SK-N-SH (cell line): Measurements from ENCODE around the gene GPR183. TPM values are rescaled to one million over a fixed set of nuclear protein-coding genes. Genes with fewer than 3 reads are reported as not detected.

Experiments
- CTCF ChIA-PET: fragments of 300-600, 350-600 bp; formaldehyde crosslinking; extraction: SDS; loops from one replicate; lab custom pipeline; 2021; lab: Yijun Ruan, JAX
- POLR2A ChIA-PET: fragments of 350-600 bp; sonication (Branson Sonifier 250); formaldehyde crosslinking; extraction: SDS; loops from one replicate; lab custom pipeline; 2020; ENCODE audit warnings: antibody characterized with exemption, inconsistent platforms; lab: Yijun Ruan, JAX
- DNase-seq: peaks from one replicate; pipeline ENCODE4 v3.0.0; 2012
- H2AFZ ChIP-seq: fragments of 200-600 bp; sonication (generic); 2 replicates; pipeline ENCODE4 v1.8.1; 2016; ENCODE audit warnings: antibody characterized with exemption, mild to moderate bottlenecking, low read depth
- H3F3A ChIP-seq: fragments of 200-600 bp; sonication (generic); replicated peaks from 2 replicates; pipeline ENCODE3; 2016; ENCODE audit warnings: antibody characterized with exemption, mild to moderate bottlenecking; ENCODE audit not compliant: insufficient read depth
- H3K27ac ChIP-seq, 2 experiments: fragments of 200-500 bp in 1 of 2; fragments of 200-600 bp in 1 of 2; sonication (Bioruptor generic) in 1 of 2; sonication (generic), shearing (Covaris generic) in 1 of 2; 2 replicates each; pipeline versions ENCODE4 v1.5.1 to v1.6.1; 2014 to 2016; ENCODE audit warnings: low read depth in 2 of 2, inconsistent platforms in 1 of 2, low read length in 1 of 2, mild to moderate bottlenecking in 1 of 2, mixed read lengths in 1 of 2
- H3K27me3 ChIP-seq: fragments of 200-600 bp; sonication (generic), shearing (Covaris generic); 2 replicates; pipeline ENCODE4 v1.6.1; 2016; ENCODE audit warnings: mixed run types; ENCODE audit not compliant: insufficient read depth
- H3K36me3 ChIP-seq, 2 experiments: fragments of 200-500 bp in 1 of 2; fragments of 200-600 bp in 1 of 2; sonication (Bioruptor generic) in 1 of 2; sonication (generic) in 1 of 2; replicated peaks in 1 of 2; 2 replicates each; pipeline versions ENCODE3 to v1.5.1; 2014 to 2016; ENCODE audit warnings: low read length in 1 of 2, mild to moderate bottlenecking in 1 of 2; ENCODE audit not compliant: insufficient read depth in 2 of 2, control insufficient read depth in 1 of 2
- H3K4me1 ChIP-seq, 2 experiments: fragments of 200-500 bp in 1 of 2; fragments of 200-600 bp in 1 of 2; sonication (Bioruptor generic) in 1 of 2; sonication (generic), shearing (Covaris generic) in 1 of 2; 2 replicates each; pipeline versions ENCODE4 v1.5.1 to v1.6.1; 2014 to 2016; ENCODE audit warnings: low read depth in 1 of 2, low read length in 1 of 2, mixed run types in 1 of 2; ENCODE audit not compliant: insufficient read depth in 2 of 2, control insufficient read depth in 1 of 2
- H3K4me2 ChIP-seq: fragments of 200-600 bp; sonication (generic), shearing (Covaris generic); 2 replicates; pipeline ENCODE4 v1.6.1; 2017; ENCODE audit warnings: mixed run types
- H3K4me3 ChIP-seq, 2 experiments: fragments of 200-500 bp in 1 of 2; fragments of 200-600 bp in 1 of 2; sonication (Bioruptor generic) in 1 of 2; sonication (generic), shearing (Covaris generic) in 1 of 2; 2 replicates each; pipeline versions ENCODE4 v1.5.1 to v1.8.1; 2014 to 2016; ENCODE audit warnings: low read depth in 2 of 2, inconsistent platforms in 1 of 2, low read length in 1 of 2, mild to moderate bottlenecking in 1 of 2, mixed read lengths in 1 of 2, moderate library complexity in 1 of 2
- H3K79me2 ChIP-seq: fragments of 200-600 bp; sonication (generic); 2 replicates; pipeline ENCODE4 v1.8.1; 2017; ENCODE audit warnings: mild to moderate bottlenecking; ENCODE audit not compliant: insufficient read depth
- H3K9ac ChIP-seq: fragments of 200-600 bp; sonication (generic); 2 replicates; pipeline ENCODE4 v1.6.1; 2017; ENCODE audit warnings: mixed run types
- H3K9me2 ChIP-seq: fragments of 200-600 bp; sonication (generic); 2 replicates; pipeline ENCODE4 v1.6.1; 2017; ENCODE audit warnings: mixed run types
- H3K9me3 ChIP-seq: fragments of 200-600 bp; sonication (generic); 2 replicates; pipeline ENCODE4 v1.6.1; 2017; ENCODE audit warnings: mixed run types, mild to moderate bottlenecking, moderate library complexity
- H4K20me1 ChIP-seq: fragments of 200-600 bp; sonication (generic); 2 replicates; pipeline ENCODE4 v1.6.1; 2017; ENCODE audit warnings: mild to moderate bottlenecking, mixed run types; ENCODE audit not compliant: insufficient read depth
- CHD2 ChIP-seq: fragments of 150-350 bp; IDR thresholded peaks from 2 replicates; pipeline ENCODE4 v1.6.1; 2018; ENCODE audit warnings: low read length; ENCODE audit not compliant: partially characterized antibody
- EP300 ChIP-seq, 2 experiments: IDR thresholded peaks; 2 replicates each; pipeline versions ENCODE4 v1.4.0 to v1.6.1; 2012; ENCODE audit warnings: borderline replicate concordance in 1 of 2, low read depth in 1 of 2, low read length in 1 of 2
- MAX ChIP-seq: IDR thresholded peaks from 2 replicates; pipeline ENCODE4 v1.4.0; 2012; ENCODE audit warnings: low read depth
- NFIC ChIP-seq: IDR thresholded peaks from 2 replicates; pipeline ENCODE4 v1.4.0; 2012; ENCODE audit warnings: borderline replicate concordance
- PBX3 ChIP-seq: IDR thresholded peaks from 2 replicates; pipeline ENCODE4; 2012
- RCOR1 ChIP-seq: fragments of 150-350 bp; IDR thresholded peaks from 2 replicates; pipeline ENCODE4 v1.6.1; 2017; ENCODE audit warnings: antibody characterized with exemption, low read length
- REST ChIP-seq: IDR thresholded peaks from 2 replicates; pipeline ENCODE4 v1.6.1; 2012; ENCODE audit warnings: mild to moderate bottlenecking, low read depth, low read length, moderate library complexity
- RFX5 ChIP-seq: IDR thresholded peaks from 2 replicates; pipeline ENCODE4 v1.6.1; 2012; ENCODE audit warnings: mild to moderate bottlenecking, improper control_type of control experiment, low read length
- SIN3A ChIP-seq: IDR thresholded peaks from 2 replicates; pipeline ENCODE4 v1.6.1; 2012; ENCODE audit warnings: low read depth, mild to moderate bottlenecking, low read length, moderate library complexity, borderline replicate concordance
- TAF1 ChIP-seq: IDR thresholded peaks from 2 replicates; pipeline ENCODE4 v1.6.1; 2012; ENCODE audit warnings: low read depth, mild to moderate bottlenecking, low read length, moderate library complexity, borderline replicate concordance
- TCF12 ChIP-seq: IDR thresholded peaks from 2 replicates; pipeline ENCODE4 v1.4.0; 2012
- USF1 ChIP-seq: IDR thresholded peaks from 2 replicates; pipeline ENCODE4 v1.4.0; 2012; ENCODE audit warnings: low read depth, borderline replicate concordance
- WGBS: methylation state at CpG from one replicate; pipeline ENCODE4 v1.1.6; 2017; ENCODE audit warnings: low lambda C conversion rate; 5-methylcytosine and 5-hydroxymethylcytosine counted together
- polyA plus RNA-seq, 3 experiments: library from polyadenylated mRNA; depleted of rRNA; stranded (reverse); fragments of >200 nt; gene quantifications; 2 replicates each; pipeline ENCODE4 v1.2.3, GENCODE V29; 2012

The GPR183 gene
- polyA plus RNA-seq, 1 of the 3 experiments (the other 2 are of a cell fraction) = 0.07 TPM

GRCh38 chr13:99312493-99312883 lies 5.3 kb upstream of the GPR183 start:
- Histone ChIP-seq H3K79me2 (peaks cover 6% of the 10 kb centered on the region; the same call in 1 of the 2 replicates), H3K36me3 (peaks cover 9 to 17% of the 10 kb centered on the region in 2 experiments), H3K27me3 (no peaks in the 10 kb centered on the region), H3K9me2 (no peaks in the 10 kb centered on the region), H3K27ac (peak overlapping the region in 1 of 2 experiments; percentile 93; a peak in 2 of 4 replicates), H3K9ac (no peak overlapping the region), H3K4me2 (no peak overlapping the region), H3K4me1 (peaks cover 19 to 37% of the 10 kb centered on the region in 2 experiments), H2AFZ (no peak overlapping the region), H4K20me1 (0 out of 2 replicates have a peak, but pooled peaks cover 5% of the 10 kb centered on the region), H3F3A (peaks cover 23% of the 10 kb centered on the region), H3K9me3 (no peaks in the 10 kb centered on the region), H3K4me3 (no peak overlapping the region)
- WGBS = 82% methylated on average over 5 of the region's 7 CpGs
- TF ChIP-seq PBX3 = no peak; the same call in 1 of the 2 replicates
- TF ChIP-seq TAF1 = no peak
- no peak for TF ChIP-seq RFX5
- TF ChIP-seq RCOR1 = no peak
- ChIA-PET POLR2A (no interaction called here), CTCF (interaction anchor here (1.0 to 1.4 kb wide), 3 partner anchors 9 to 124 kb away, joined by 4 to 8 read pairs (median 6); no protein-coding TSS in a partner anchor)
- peak; percentile 18 for DNase-seq

- Histone ChIP-seq H3K9ac (no peak overlapping the region), H3K36me3 (peaks cover 7 to 17% of the 10 kb centered on the region in 2 experiments), H4K20me1 (0 out of 2 replicates have a peak, but pooled peaks cover 5% of the 10 kb centered on the region), H3K9me2 (no peaks in the 10 kb centered on the region), H3K27me3 (no peaks in the 10 kb centered on the region), H3K9me3 (no peaks in the 10 kb centered on the region), H3K4me1 (peaks cover 23 to 41% of the 10 kb centered on the region in 2 experiments), H3K27ac (peak overlapping the region; percentile 83 to 93; a peak in 3 of 4 replicates), H3K4me2 (no peak overlapping the region), H3F3A (peaks cover 27% of the 10 kb centered on the region), H3K79me2 (peaks cover 6% of the 10 kb centered on the region; the same call in 1 of the 2 replicates), H2AFZ (no peak overlapping the region), H3K4me3 (no peak overlapping the region)
- peak in 1 of 2 experiments; percentile 60; a peak in 2 of 4 replicates for TF ChIP-seq EP300 (IDR thresholded peaks at IDR 0.05; ENCODE audit: borderline replicate concordance in 1 of 2, low read depth in 1 of 2, low read length in 1 of 2)
- TF ChIP-seq REST = peak; percentile 87
- peak; percentile 50; the same call in 1 of the 2 replicates for TF ChIP-seq TCF12
- no peak for TF ChIP-seq MAX
- TF ChIP-seq SIN3A = no peak
- peak; percentile 45 for TF ChIP-seq CHD2
- peak; percentile 35; the same call in 1 of the 2 replicates for TF ChIP-seq RCOR1
- no peak for TF ChIP-seq NFIC
- TF ChIP-seq USF1 = no peak
- POLR2A ChIA-PET = no interaction called here
- CTCF ChIA-PET = interaction anchor here (1.0 to 1.4 kb wide), 3 partner anchors 9 to 125 kb away, joined by 4 to 8 read pairs (median 6); no protein-coding TSS in a partner anchor
- peak; percentile 19 for DNase-seq
- WGBS = 79% methylated on average over 6 of the region's 10 CpGs
Measured at GRCh38 chr13:99311748-99312492, 4.7 kb upstream of the GPR183 start.
